Measurements from ENCODE around the gene DDX50.

- TF ChIP-seq CTCF (IDR thresholded peaks at IDR 0.05) = peak in 3 of 5 experiments; percentile 12 to 56 (median 47)
- TF ChIP-seq POLR2A (IDR thresholded peaks at IDR 0.05) = peak; percentile 72
- peak; percentile 85 to 93 for TF ChIP-seq EP300 (IDR thresholded peaks at IDR 0.05)
Measured at GRCh38 chr10:68901105-68901927, at the start of gene DDX50.

All from tibial nerve (tissue), 4 donors.